Left renal pelvis (tissue), 4 donors: ENCODE data around the gene GP1BB. TPM values are rescaled to one million over a fixed set of nuclear protein-coding genes. Genes with fewer than 3 reads are reported as not detected.
"Not testable (repeated sequence)": the region's sequence is repeated elsewhere in the genome, so short reads cannot be mapped to it uniquely, and the experiment has no call there.

Source experiments
- DNase-seq, 4 donors: peaks; one replicate each; pipeline ENCODE4 v3.0.0-alpha.2; 2013; ENCODE audit warnings: low read depth in 4 of 4, low spot score in 3 of 4
- polyA plus RNA-seq, 4 donors: library from polyadenylated mRNA; unstranded; fragments of 120-200 nt; gene quantifications; one replicate each; pipeline ENCODE4 v1.2.1, GENCODE V29; 2013; ENCODE audit not compliant: insufficient read length in 4 of 4

GP1BB gene
- 1 to 10 TPM; 1.6 to 6.1 (median 4.3) TPM for polyA plus RNA-seq

GRCh38 chr22:19723232-19723982 is at the start of gene GP1BB:
Gene GP1BB (plus strand): TSS chr22:19723539. CDS start chr22:19723570, 31 bp downstream.
- DNase-seq: no peak

GRCh38 chr22:19673660-19674059 is 49.7 kb upstream of the GP1BB start:
- no peak for DNase-seq

GRCh38 chr22:19674129-19674928 is 49.0 kb upstream of the GP1BB start:
- no peak for DNase-seq

- no peak for DNase-seq
These were observed 48.4 kb upstream of the GP1BB start for GRCh38 chr22:19674929-19675253.

- no peak for DNase-seq
These were observed 47.9 kb upstream of the GP1BB start for GRCh38 chr22:19675428-19675827.

GRCh38 chr22:19676437-19676836 is 46.9 kb upstream of the GP1BB start:
- DNase-seq: not testable (repeated sequence)

GRCh38 chr22:19678949-19679521 is 44.3 kb upstream of the GP1BB start:
- no peak for DNase-seq

GRCh38 chr22:19679522-19680101 is 43.7 kb upstream of the GP1BB start:
- DNase-seq: no peak

- no peak for DNase-seq
These were observed 43.0 kb upstream of the GP1BB start for GRCh38 chr22:19680287-19680881.

GRCh38 chr22:19680911-19681862 is 42.2 kb upstream of the GP1BB start:
- DNase-seq: no peak

- DNase-seq: no peak
These were observed 41.5 kb upstream of the GP1BB start for GRCh38 chr22:19681863-19682245.

- DNase-seq: no peak
These were observed 36.4 kb upstream of the GP1BB start for GRCh38 chr22:19686946-19687345.

GRCh38 chr22:19687561-19688300 is 35.6 kb upstream of the GP1BB start:
- no peak for DNase-seq

GRCh38 chr22:19688301-19689290 is 34.7 kb upstream of the GP1BB start:
- no peak for DNase-seq

- DNase-seq: no peak
These were observed 33.9 kb upstream of the GP1BB start for GRCh38 chr22:19689408-19689807.

- DNase-seq: no peak
These were observed 32.2 kb upstream of the GP1BB start for GRCh38 chr22:19691007-19691720.

GRCh38 chr22:19691721-19692341 is 31.5 kb upstream of the GP1BB start:
- peak in 1 of 4 donors; percentile 41 for DNase-seq
